K562 (cell line): ENCODE results near the gene SOX6. TPM values are rescaled to one million over a fixed set of nuclear protein-coding genes. Genes with fewer than 3 reads are reported as not detected.

ENCODE experiments used
- ATAC-seq: fragments of 200-7000 bp; cut with Tn5 transposase; 3 replicates; pipeline ENCODE4 v1.9.1; 2020; ENCODE audit warnings: moderate library complexity
- BruUV-seq: library from RNA; stranded (reverse); fragments of 400-500 nt; replicated peaks from 2 replicates; lab custom pipeline; 2021; lab: Mats Ljungman, UMichigan
- CTCF ChIA-PET: fragments of 300-600 bp; formaldehyde crosslinking; extraction: SDS; loops from one replicate; lab custom pipeline; 2021; ENCODE audit warnings: low intra/inter-chr PET ratio; lab: Yijun Ruan, JAX
- POLR2A ChIA-PET: fragments of 300-600, 350-650 bp; sonication (Branson Sonifier 250); formaldehyde crosslinking; extraction: SDS; loops from one replicate; lab custom pipeline; 2021; ENCODE audit warnings: antibody characterized with exemption, inconsistent platforms; lab: Yijun Ruan, JAX
- DNase-seq, 4 experiments: peaks; one replicate each; pipeline versions ENCODE4 v3.0.0 to v3.0.0-alpha.2; 2011 to 2018; ENCODE audit warnings: low spot score in 3 of 4, mixed read lengths in 3 of 4; ENCODE audit errors: extremely low read depth in 1 of 4
- FAIRE-seq: peaks from 2 replicates; lab custom pipeline; 2011; peaks lifted over from hg19 to GRCh38; lab: Jason Lieb, UNC
- H2AFZ ChIP-seq: 2 replicates; pipeline ENCODE4 v1.6.0; 2011; ENCODE audit warnings: low read depth, low read length, control low read depth, inconsistent platforms
- H3K27ac ChIP-seq: fragments of 200-600 bp; 3 replicates; pipeline ENCODE4 v1.8.0; 2011; ENCODE audit warnings: low read depth, mild to moderate bottlenecking, control low read depth, inconsistent platforms, low read length, moderate library complexity, mixed read lengths; ENCODE audit errors: extremely low read depth
- H3K27me3 ChIP-seq, 2 experiments: fragments of 300-600 bp in 1 of 2; 2 replicates in 1 of 2; 3 replicates in 1 of 2; pipeline versions ENCODE4 v1.6.0 to v1.8.0; 2011; ENCODE audit warnings: inconsistent platforms in 2 of 2, low read length in 2 of 2, mild to moderate bottlenecking in 1 of 2, mixed read lengths in 1 of 2, moderate library complexity in 1 of 2; ENCODE audit not compliant: control insufficient read depth in 2 of 2, insufficient read depth in 2 of 2
- H3K36me3 ChIP-seq: fragments of 300-600 bp; 3 replicates; pipeline ENCODE4 v1.8.0; 2011; ENCODE audit warnings: mild to moderate bottlenecking, low read length, inconsistent platforms; ENCODE audit not compliant: control insufficient read depth, insufficient read depth
- H3K4me1 ChIP-seq, 2 experiments: fragments of 200-600 bp in 1 of 2; replicated peaks in 1 of 2; 2 replicates in 1 of 2; 3 replicates in 1 of 2; pipeline versions ENCODE4 v1.5.1 to v1.8.0; 2011; ENCODE audit warnings: inconsistent platforms in 2 of 2, low read length in 2 of 2, mild to moderate bottlenecking in 1 of 2, mixed read lengths in 1 of 2, moderate library complexity in 1 of 2; ENCODE audit not compliant: control insufficient read depth in 2 of 2, insufficient read depth in 2 of 2
- H3K4me2 ChIP-seq: 2 replicates; pipeline ENCODE4 v1.6.1; 2011; ENCODE audit warnings: low read length, control low read depth, inconsistent platforms, mixed read lengths; ENCODE audit not compliant: insufficient read depth
- H3K4me3 ChIP-seq: fragments of 200-600 bp; sonication (generic), shearing (Covaris generic); 2 replicates; pipeline ENCODE4 v1.5.1; 2016; ENCODE audit warnings: control low read depth, inconsistent platforms
- H3K79me2 ChIP-seq: fragments of 200-600 bp; 3 replicates; pipeline ENCODE4 v1.8.0; 2011; ENCODE audit warnings: low read length, inconsistent platforms; ENCODE audit not compliant: control insufficient read depth, insufficient read depth
- H3K9ac ChIP-seq, 2 experiments: 2 replicates each; pipeline versions ENCODE4 v1.6.0 to v1.6.1; 2011; ENCODE audit warnings: low read depth in 2 of 2, low read length in 2 of 2, control low read depth in 1 of 2, inconsistent platforms in 1 of 2, mild to moderate bottlenecking in 1 of 2, mixed read lengths in 1 of 2; ENCODE audit not compliant: insufficient read depth in 1 of 2
- H3K9me1 ChIP-seq: one replicate; pipeline ENCODE4 v1.6.0; 2011; ENCODE audit warnings: inconsistent platforms, mild to moderate bottlenecking, low read length, moderate library complexity; ENCODE audit not compliant: control insufficient read depth, insufficient read depth
- H3K9me3 ChIP-seq: replicated peaks from 2 replicates; pipeline ENCODE4 v1.5.1; 2011; ENCODE audit warnings: low read depth, low read length, inconsistent platforms; ENCODE audit not compliant: control insufficient read depth, insufficient read depth
- H4K20me1 ChIP-seq: replicated peaks from 2 replicates; pipeline ENCODE4 v1.6.1; 2011; ENCODE audit warnings: low read length, inconsistent platforms, mixed read lengths; ENCODE audit not compliant: control insufficient read depth, insufficient read depth
- BRD4 ChIP-seq: fragments of 200-600 bp; sonication (generic); IDR thresholded peaks from 2 replicates; pipeline ENCODE4 v1.6.1; 2017; ENCODE audit warnings: inconsistent platforms
- HIVEP1 ChIP-seq: fragments of 250-450 bp; sonication (Bioruptor Pico); IDR thresholded peaks from 2 replicates; pipeline ENCODE4 v1.4.0; 2020; ENCODE audit warnings: mild to moderate bottlenecking
- MAFG ChIP-seq: fragments of 450-650 bp; conservative IDR thresholded peaks from 2 replicates; pipeline ENCODE4 v1.6.1; 2016; ENCODE audit warnings: missing genetic modification characterization, missing compliant biosample characterization
- STAT5A ChIP-seq: IDR thresholded peaks from 2 replicates; pipeline ENCODE4 v1.6.1; 2012; ENCODE audit warnings: low read length, inconsistent platforms, borderline replicate concordance
- TAF1 ChIP-seq: IDR thresholded peaks from 2 replicates; pipeline ENCODE4 v1.6.1; 2011; ENCODE audit warnings: mild to moderate bottlenecking, low read length, moderate library complexity; ENCODE audit not compliant: insufficient read depth, control insufficient read depth, severe bottlenecking; ENCODE audit errors: extremely low read depth
- ZNF239 ChIP-seq: fragments of 250-450 bp; sonication (Bioruptor Pico); IDR thresholded peaks from 2 replicates; pipeline ENCODE4 v1.4.0; 2020; ENCODE audit warnings: mild to moderate bottlenecking
- ZNF354B ChIP-seq: fragments of 250-450 bp; sonication (Bioruptor Pico); IDR thresholded peaks from 2 replicates; pipeline ENCODE4 v1.4.0; 2020
- WGBS: fragments of 100-300 bp; shearing (Covaris generic); methylation state at CpG from one replicate; pipeline ENCODE4 v1.1.6; 2016; ENCODE audit warnings: low coverage, mixed read lengths; ENCODE audit not compliant: insufficient coverage; ENCODE audit errors: missing lambda C conversion rate; 5-methylcytosine and 5-hydroxymethylcytosine counted together
- in situ Hi-C: fragments of 300-500 bp; cut with MboI; formaldehyde crosslinking; loops from 4 replicates; pipeline ENCODE4 v1.15.0; 2018; ENCODE audit warnings: inconsistent platforms, mixed read lengths
- intact Hi-C: fragments of 100-400 bp; cut with micrococcal nuclease; formaldehyde crosslinking; loops from 2 replicates; pipeline ENCODE4 v1.14.2; 2022
- polyA plus RNA-seq, 8 experiments: library from polyadenylated mRNA; depleted of rRNA in 4 of 8; stranded (reverse) in 5 of 8; unstranded in 3 of 8; fragments of >200 nt; fragmentation: Nextera tagmentation in 2 of 8; fragmentation: Illumina TruSeq in 1 of 8; extraction: Ambion mirVana in 2 of 8; extraction: Trizol in 1 of 8; gene quantifications; 2 replicates each; pipeline versions ENCODE4 v1.2.1 to v1.2.3, GENCODE V29; 2011 to 2014; ENCODE audit warnings: inconsistent platforms in 1 of 8, missing spikeins in 1 of 8
- total RNA-seq, 7 experiments: library from RNA; depleted of rRNA in 6 of 7; stranded (reverse); fragments of >200 nt in 6 of 7; fragmentation: Illumina TruSeq in 2 of 7; extraction: Trizol in 2 of 7; gene quantifications; 2 replicates each; pipeline versions ENCODE4 v1.2.1 to v1.2.3, GENCODE V29; 2011 to 2021; ENCODE audit warnings: low replicate concordance in 1 of 7
- TF ChIP-seq, protein P1 (sequence below): fragments of 250-450 bp; sonication (Bioruptor Pico); IDR thresholded peaks from 2 replicates; pipeline ENCODE4 v1.6.1; 2021; ENCODE audit warnings: mild to moderate bottlenecking
- TF ChIP-seq, protein P2 (sequence below): fragments of 450-650 bp; formaldehyde crosslinking; conservative IDR thresholded peaks from 2 replicates; pipeline ENCODE4 v1.4.0; 2022; ENCODE audit warnings: mild to moderate bottlenecking, missing genetic modification characterization
- TF ChIP-seq, protein P3 (sequence below): fragments of 450-650 bp; IDR thresholded peaks from 2 replicates; pipeline ENCODE4 v1.6.1; 2016; ENCODE audit warnings: antibody characterized with exemption
- TF ChIP-seq, protein P4 (sequence below): sonication (generic); formaldehyde crosslinking; IDR thresholded peaks from 2 replicates; pipeline ENCODE4 v1.8.1; 2022; ENCODE audit warnings: missing genetic modification reagents

The SOX6 gene
- total and polyA plus RNA-seq, 9 of the 15 experiments (the other 6 are each of a cell fraction or from before 2014, with no cell fraction given): 0.89 to 8.7 (median 5.7) TPM

DNA sequence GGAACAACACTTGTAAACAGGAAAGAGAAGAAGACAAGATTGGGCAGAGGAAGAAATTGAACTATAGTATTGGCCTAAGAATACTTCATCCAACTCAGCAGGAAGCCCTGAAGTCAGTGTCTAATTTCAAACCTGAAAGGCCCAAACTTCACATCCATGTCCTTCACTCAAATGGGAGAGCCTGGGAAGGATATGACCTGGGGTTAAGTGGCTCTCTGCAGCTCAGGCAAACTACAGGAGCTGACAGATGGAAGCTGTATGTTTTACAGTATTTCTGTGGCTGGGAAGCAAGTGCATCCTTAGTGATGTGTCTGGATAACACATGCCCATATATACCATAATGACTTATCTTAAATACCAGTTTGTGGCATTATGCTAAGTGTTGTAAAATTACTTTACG is 196.2 kb downstream of the SOX6 start:
- DNase-seq: no peak
- FAIRE-seq: no peak
- no peak overlapping the region for H3K4me3 ChIP-seq
- TF ChIP-seq ZNF239 (CRISPR knock-in tag): no peak
- TF ChIP-seq, protein P1, sequence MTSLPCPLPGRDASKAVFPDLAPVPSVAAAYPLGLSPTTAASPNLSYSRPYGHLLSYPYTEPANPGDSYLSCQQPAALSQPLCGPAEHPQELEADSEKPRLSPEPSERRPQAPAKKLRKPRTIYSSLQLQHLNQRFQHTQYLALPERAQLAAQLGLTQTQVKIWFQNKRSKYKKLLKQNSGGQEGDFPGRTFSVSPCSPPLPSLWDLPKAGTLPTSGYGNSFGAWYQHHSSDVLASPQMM: no peak
- TF ChIP-seq, protein P2, sequence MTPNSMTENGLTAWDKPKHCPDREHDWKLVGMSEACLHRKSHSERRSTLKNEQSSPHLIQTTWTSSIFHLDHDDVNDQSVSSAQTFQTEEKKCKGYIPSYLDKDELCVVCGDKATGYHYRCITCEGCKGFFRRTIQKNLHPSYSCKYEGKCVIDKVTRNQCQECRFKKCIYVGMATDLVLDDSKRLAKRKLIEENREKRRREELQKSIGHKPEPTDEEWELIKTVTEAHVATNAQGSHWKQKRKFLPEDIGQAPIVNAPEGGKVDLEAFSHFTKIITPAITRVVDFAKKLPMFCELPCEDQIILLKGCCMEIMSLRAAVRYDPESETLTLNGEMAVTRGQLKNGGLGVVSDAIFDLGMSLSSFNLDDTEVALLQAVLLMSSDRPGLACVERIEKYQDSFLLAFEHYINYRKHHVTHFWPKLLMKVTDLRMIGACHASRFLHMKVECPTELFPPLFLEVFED (CRISPR knock-in tag): no peak
- ATAC-seq: no peak
- CTCF ChIA-PET: no interaction called here
- 68% methylated on average over 1 of the region's 1 CpG for WGBS
- no peaks in the 10 kb centered on the region for H3K27me3 ChIP-seq
- BruUV-seq: no TSS peak
- intact Hi-C loops (no loop called here), in situ Hi-C loops (no loop called here)
- H3K9ac ChIP-seq: no peak overlapping the region
- POLR2A ChIA-PET: interaction anchor here (1.0 kb wide), 1 partner anchor 17 kb away, joined by 3 read pairs; no protein-coding TSS in a partner anchor
- H2AFZ ChIP-seq: no peak overlapping the region
- no peaks in the 10 kb centered on the region for H3K36me3 ChIP-seq
- no peaks in the 10 kb centered on the region for H4K20me1 ChIP-seq
- no peaks in the 10 kb centered on the region for H3K4me1 ChIP-seq
- H3K9me3 ChIP-seq: no peaks in the 10 kb centered on the region
- H3K27ac ChIP-seq: no peak overlapping the region
- H3K79me2 ChIP-seq: no peaks in the 10 kb centered on the region
- no peaks in the 10 kb centered on the region for H3K9me1 ChIP-seq
- H3K4me2 ChIP-seq: no peak overlapping the region

DNA sequence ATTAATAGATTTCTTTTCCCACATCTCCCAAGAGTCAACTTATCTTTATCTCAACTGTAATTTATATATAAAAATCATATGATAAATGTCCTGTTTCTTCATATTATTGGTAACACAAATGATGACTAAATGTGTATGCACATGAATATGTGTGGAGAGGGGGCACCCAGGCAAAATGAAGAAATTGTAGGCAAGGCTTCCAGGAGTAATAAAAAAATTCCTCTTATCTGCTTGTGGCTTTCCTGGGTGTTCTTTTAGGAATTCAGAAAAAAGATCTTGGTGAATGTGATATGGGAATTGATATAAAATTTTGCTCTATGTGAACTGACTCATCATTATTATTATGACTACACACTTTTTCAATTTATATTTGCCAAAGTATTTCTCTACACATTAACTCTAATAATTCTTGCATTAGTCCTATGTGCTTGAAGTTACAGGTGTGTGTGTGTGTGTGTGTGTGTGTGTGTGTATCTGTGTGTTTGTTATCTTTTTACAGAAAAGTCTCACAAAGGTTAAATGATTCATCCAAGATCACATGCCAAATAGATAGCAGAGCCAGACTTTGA is 197.8 kb downstream of the SOX6 start:
- no TSS peak for BruUV-seq
- Histone ChIP-seq H3K4me2 (no peak overlapping the region), H3K9me1 (no peaks in the 10 kb centered on the region), H3K4me3 (no peak overlapping the region), H3K36me3 (no peaks in the 10 kb centered on the region), H3K27ac (no peak overlapping the region), H3K27me3 (no peaks in the 10 kb centered on the region), H4K20me1 (no peaks in the 10 kb centered on the region), H3K79me2 (no peaks in the 10 kb centered on the region), H3K4me1 (no peaks in the 10 kb centered on the region), H2AFZ (no peak overlapping the region), H3K9ac (no peak overlapping the region), H3K9me3 (no peaks in the 10 kb centered on the region)
- in situ Hi-C loops (no loop called here), intact Hi-C loops (no loop called here)
- no peak for FAIRE-seq
- CTCF ChIA-PET: no interaction called here
- POLR2A ChIA-PET: no interaction called here
- no peak for ATAC-seq
- DNase-seq: no peak
- no peak for TF ChIP-seq STAT5A
- no peak for TF ChIP-seq MAFG
- no peak for TF ChIP-seq HIVEP1
- no peak for TF ChIP-seq ZNF354B (CRISPR knock-in tag)
- TF ChIP-seq TAF1: no peak
- TF ChIP-seq BRD4: no peak
- TF ChIP-seq, protein P3, sequence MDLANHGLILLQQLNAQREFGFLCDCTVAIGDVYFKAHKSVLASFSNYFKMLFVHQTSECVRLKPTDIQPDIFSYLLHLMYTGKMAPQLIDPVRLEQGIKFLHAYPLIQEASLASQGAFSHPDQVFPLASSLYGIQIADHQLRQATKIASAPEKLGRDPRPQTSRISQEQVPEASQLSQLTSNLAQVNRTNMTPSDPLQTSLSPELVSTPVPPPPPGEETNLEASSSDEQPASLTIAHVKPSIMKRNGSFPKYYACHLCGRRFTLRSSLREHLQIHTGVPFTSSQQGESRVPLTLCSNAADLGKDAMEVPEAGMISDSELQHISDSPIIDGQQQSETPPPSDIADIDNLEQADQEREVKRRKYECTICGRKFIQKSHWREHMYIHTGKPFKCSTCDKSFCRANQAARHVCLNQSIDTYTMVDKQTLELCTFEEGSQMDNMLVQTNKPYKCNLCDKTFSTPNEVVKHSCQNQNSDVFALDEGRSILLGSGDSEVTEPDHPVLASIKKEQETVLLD: no peak
- TF ChIP-seq, protein P4, sequence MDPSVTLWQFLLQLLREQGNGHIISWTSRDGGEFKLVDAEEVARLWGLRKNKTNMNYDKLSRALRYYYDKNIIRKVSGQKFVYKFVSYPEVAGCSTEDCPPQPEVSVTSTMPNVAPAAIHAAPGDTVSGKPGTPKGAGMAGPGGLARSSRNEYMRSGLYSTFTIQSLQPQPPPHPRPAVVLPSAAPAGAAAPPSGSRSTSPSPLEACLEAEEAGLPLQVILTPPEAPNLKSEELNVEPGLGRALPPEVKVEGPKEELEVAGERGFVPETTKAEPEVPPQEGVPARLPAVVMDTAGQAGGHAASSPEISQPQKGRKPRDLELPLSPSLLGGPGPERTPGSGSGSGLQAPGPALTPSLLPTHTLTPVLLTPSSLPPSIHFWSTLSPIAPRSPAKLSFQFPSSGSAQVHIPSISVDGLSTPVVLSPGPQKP (CRISPR knock-in tag): no peak
